Neural progenitor cell (in vitro differentiated cells): ENCODE results near the gene TVP23A. TPM values are rescaled to one million over a fixed set of nuclear protein-coding genes. Genes with fewer than 3 reads are reported as not detected.
A peak's percentile ranks its signal among the peaks of the same experiment; 100 is the strongest.

Source experiments
- DNase-seq: peaks from one replicate; pipeline ENCODE4 v3.0.0-alpha.2; 2016; ENCODE audit warnings: low spot score
- H2AFZ ChIP-seq: fragments of 200-600 bp; sonication (generic); replicated peaks from 2 replicates; pipeline ENCODE4 v1.6.1; 2016; ENCODE audit warnings: antibody characterized with exemption
- H3F3A ChIP-seq: fragments of 200-600 bp; sonication (generic); 2 replicates; pipeline ENCODE4 v1.6.1; 2016; ENCODE audit warnings: antibody characterized with exemption, low read depth
- H3K27ac ChIP-seq: fragments of 200-600 bp; sonication (generic); 2 replicates; pipeline ENCODE4 v1.5.1; 2016; ENCODE audit warnings: mild to moderate bottlenecking
- H3K27me3 ChIP-seq: fragments of 200-600 bp; sonication (generic); 2 replicates; pipeline ENCODE4 v1.6.1; 2016; ENCODE audit warnings: mild to moderate bottlenecking, moderate library complexity
- H3K36me3 ChIP-seq: fragments of 200-600 bp; sonication (generic); 2 replicates; pipeline ENCODE4 v1.5.1; 2016
- H3K4me1 ChIP-seq: fragments of 200-600 bp; sonication (generic); 2 replicates; pipeline ENCODE4 v1.6.1; 2016; ENCODE audit warnings: mixed run types
- H3K4me2 ChIP-seq: fragments of 200-600 bp; sonication (generic); 2 replicates; pipeline ENCODE4 v1.6.1; 2016
- H3K4me3 ChIP-seq: fragments of 200-600 bp; sonication (generic); 2 replicates; pipeline ENCODE4 v1.5.1; 2016
- H3K79me2 ChIP-seq: fragments of 200-600 bp; sonication (generic); 2 replicates; pipeline ENCODE4 v1.6.1; 2016; ENCODE audit warnings: low read depth
- H3K9ac ChIP-seq: fragments of 200-600 bp; sonication (generic); 2 replicates; pipeline ENCODE4 v1.6.1; 2016
- H3K9me3 ChIP-seq: fragments of 200-600 bp; sonication (generic); 2 replicates; pipeline ENCODE4 v1.5.1; 2016; ENCODE audit warnings: low read depth
- H4K20me1 ChIP-seq: fragments of 200-600 bp; sonication (generic); 2 replicates; pipeline ENCODE4 v1.6.1; 2016; ENCODE audit warnings: low read depth
- H3K27ac Mint-ChIP-seq: 3 replicates; pipeline ENCODE4 v1.8.0; 2021; ENCODE audit warnings: mixed read lengths
- H3K27me3 Mint-ChIP-seq: 2 replicates; pipeline ENCODE4 v1.8.0; 2022; ENCODE audit warnings: low read depth, mild to moderate bottlenecking, inconsistent platforms, moderate library complexity, mixed read lengths; ENCODE audit not compliant: insufficient read depth
- H3K36me3 Mint-ChIP-seq: 3 replicates; pipeline ENCODE4 v1.8.0; 2021; ENCODE audit warnings: mixed read lengths
- H3K4me1 Mint-ChIP-seq: 3 replicates; pipeline ENCODE4 v1.8.0; 2021; ENCODE audit warnings: mixed read lengths
- H3K4me3 Mint-ChIP-seq: 3 replicates; pipeline ENCODE4 v1.8.0; 2021; ENCODE audit warnings: mild to moderate bottlenecking, moderate library complexity, mixed read lengths
- H3K9me3 Mint-ChIP-seq: 3 replicates; pipeline ENCODE4 v1.8.0; 2020; ENCODE audit warnings: mixed read lengths
- EZH2 ChIP-seq: fragments of 200-600 bp; sonication (generic); IDR thresholded peaks from 2 replicates; pipeline ENCODE4 v1.6.1; 2017; ENCODE audit warnings: antibody characterized with exemption, mild to moderate bottlenecking, moderate library complexity
- EZH2phosphoT487 ChIP-seq: fragments of 200-600 bp; sonication (generic); IDR thresholded peaks from 2 replicates; pipeline ENCODE4 v1.6.1; 2017; ENCODE audit warnings: antibody characterized with exemption
- total RNA-seq: library from RNA; depleted of rRNA; stranded (reverse); fragments of >200 nt; gene quantifications from 2 replicates; pipeline ENCODE4 v1.2.3, GENCODE V29; 2015; ENCODE audit warnings: low replicate concordance
- TF ChIP-seq, protein P1 (sequence below): fragments of 200-600 bp; sonication (generic); IDR thresholded peaks from 2 replicates; pipeline ENCODE4 v1.5.1; 2017; ENCODE audit warnings: antibody characterized with exemption, mild to moderate bottlenecking

Gene TVP23A
- total RNA-seq: 3.5 and 4.6 TPM in 2 replicates

DNA sequence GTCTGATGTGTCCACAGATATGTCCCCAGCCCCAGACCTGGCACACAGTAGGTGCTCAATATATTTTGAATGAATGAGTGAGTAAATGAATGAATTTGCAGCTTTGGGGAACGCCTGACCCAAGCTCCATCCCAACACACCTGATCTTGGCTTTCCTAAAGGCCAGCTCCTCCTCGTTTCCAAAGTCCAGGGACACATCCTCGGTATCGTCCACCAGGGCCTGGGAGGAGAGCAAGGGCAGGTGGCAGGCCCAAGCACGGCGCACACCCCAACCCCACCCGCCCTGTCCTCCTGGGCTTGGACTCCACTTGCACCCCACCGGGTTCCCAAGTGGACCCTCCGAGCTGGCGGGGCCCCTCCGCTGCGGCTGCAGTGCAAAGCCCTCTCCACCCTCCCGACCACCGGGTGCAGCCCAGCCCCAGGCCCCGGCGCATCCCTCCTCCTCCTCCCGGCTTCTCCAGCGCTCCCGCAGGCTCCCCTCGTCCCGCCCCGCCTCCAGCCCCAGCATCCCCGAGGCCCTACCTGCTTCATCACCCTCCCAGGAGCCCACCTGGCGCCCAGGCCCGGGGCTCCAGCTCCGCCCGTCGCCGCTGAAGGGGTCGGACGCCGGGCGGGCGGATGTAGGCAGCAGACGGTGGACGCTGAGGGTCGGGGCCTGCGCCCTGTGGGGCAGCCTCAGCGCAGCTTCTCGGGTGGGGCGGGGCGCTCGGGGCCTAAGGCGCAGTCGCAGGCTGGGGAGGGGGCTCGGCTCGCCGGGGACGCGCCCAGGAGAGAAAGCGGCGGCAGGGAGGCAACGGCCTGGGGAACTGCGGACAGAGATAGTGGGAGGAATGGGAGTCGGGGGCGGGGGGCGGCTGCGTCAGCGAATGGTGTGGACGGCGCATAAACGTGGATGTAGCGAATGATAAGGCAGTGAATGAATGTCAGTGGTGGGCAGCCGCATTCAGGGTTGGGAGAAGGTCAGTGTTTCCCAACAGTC is at the start of gene TVP23A:
TSS of gene TVP23A (minus strand) at position 832 of the 979 bp plus-strand sequence. CDS start at position 531, 301 bp downstream.
- peak within 1 kb of the TSS; percentile 41 for H3K9ac ChIP-seq
- H3F3A ChIP-seq: peaks cover 10% of the 10 kb centered on the region
- no peaks in the 10 kb centered on the region for H3K79me2 ChIP-seq
- Mint-ChIP-seq H3K9me3 (no peaks in the 10 kb centered on the region), H3K27me3 (peaks cover 10% of the 10 kb centered on the region), H3K4me1 (no peaks in the 10 kb centered on the region), H3K36me3 (no peaks in the 10 kb centered on the region), H3K4me3 (peak within 1 kb of the TSS; percentile 80), H3K27ac (no peak within 1 kb of the TSS)
- no peaks in the 10 kb centered on the region for H3K4me1 ChIP-seq
- peak within 1 kb of the TSS; percentile 99 for H2AFZ ChIP-seq
- peak within 1 kb of the TSS; percentile 87 for H3K4me2 ChIP-seq
- no peaks in the 10 kb centered on the region for H3K9me3 ChIP-seq
- TF ChIP-seq EZH2phosphoT487 (no peak), EZH2 (peak; percentile 57)
- TF ChIP-seq, protein P1, sequence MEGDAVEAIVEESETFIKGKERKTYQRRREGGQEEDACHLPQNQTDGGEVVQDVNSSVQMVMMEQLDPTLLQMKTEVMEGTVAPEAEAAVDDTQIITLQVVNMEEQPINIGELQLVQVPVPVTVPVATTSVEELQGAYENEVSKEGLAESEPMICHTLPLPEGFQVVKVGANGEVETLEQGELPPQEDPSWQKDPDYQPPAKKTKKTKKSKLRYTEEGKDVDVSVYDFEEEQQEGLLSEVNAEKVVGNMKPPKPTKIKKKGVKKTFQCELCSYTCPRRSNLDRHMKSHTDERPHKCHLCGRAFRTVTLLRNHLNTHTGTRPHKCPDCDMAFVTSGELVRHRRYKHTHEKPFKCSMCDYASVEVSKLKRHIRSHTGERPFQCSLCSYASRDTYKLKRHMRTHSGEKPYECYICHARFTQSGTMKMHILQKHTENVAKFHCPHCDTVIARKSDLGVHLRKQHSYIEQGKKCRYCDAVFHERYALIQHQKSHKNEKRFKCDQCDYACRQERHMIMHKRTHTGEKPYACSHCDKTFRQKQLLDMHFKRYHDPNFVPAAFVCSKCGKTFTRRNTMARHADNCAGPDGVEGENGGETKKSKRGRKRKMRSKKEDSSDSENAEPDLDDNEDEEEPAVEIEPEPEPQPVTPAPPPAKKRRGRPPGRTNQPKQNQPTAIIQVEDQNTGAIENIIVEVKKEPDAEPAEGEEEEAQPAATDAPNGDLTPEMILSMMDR: no peak
- H3K27ac ChIP-seq: no peak within 1 kb of the TSS
- peak; percentile 80 for DNase-seq
- H4K20me1 ChIP-seq: no peaks in the 10 kb centered on the region
- H3K36me3 ChIP-seq: no peaks in the 10 kb centered on the region
- peaks cover 4% of the 10 kb centered on the region for H3K27me3 ChIP-seq
- H3K4me3 ChIP-seq: peak within 1 kb of the TSS; percentile 82

DNA sequence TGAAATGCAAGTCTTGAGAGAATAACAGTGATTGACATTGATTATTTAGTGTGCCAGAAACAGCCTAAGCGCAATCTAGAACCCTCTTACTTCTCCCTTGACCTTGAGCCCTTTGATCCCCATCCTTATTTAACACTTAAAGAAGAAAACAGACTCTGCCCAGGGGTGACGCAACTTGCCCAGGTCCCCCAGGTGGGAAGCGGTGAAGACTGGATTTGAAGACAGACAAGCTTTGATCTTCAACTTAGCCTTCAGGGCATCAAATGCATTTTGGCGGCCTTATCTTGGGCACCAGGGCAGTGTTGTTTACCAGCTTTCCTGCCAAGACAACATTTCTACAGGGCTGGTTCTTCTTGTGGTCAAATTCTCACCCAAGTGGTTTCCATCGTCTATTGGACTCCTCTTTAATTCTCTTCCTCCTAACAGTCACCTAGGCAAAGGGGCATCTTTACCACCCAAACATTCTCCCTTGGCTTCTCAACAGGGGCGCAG is 49.6 kb upstream of the TVP23A start:
- Histone ChIP-seq H3K36me3 (no peaks in the 10 kb centered on the region), H3K9ac (no peak overlapping the region), H3K4me3 (no peak overlapping the region), H3F3A (no peaks in the 10 kb centered on the region), H2AFZ (no peak overlapping the region), H3K4me2 (no peak overlapping the region), H4K20me1 (no peaks in the 10 kb centered on the region), H3K79me2 (no peaks in the 10 kb centered on the region), H3K27ac (no peak overlapping the region), H3K9me3 (no peaks in the 10 kb centered on the region), H3K4me1 (no peaks in the 10 kb centered on the region), H3K27me3 (peaks cover 6% of the 10 kb centered on the region)
- Mint-ChIP-seq H3K27me3 (peaks cover 4% of the 10 kb centered on the region), H3K4me3 (no peak overlapping the region), H3K36me3 (no peaks in the 10 kb centered on the region), H3K9me3 (no peaks in the 10 kb centered on the region), H3K4me1 (no peaks in the 10 kb centered on the region), H3K27ac (no peak overlapping the region)
- DNase-seq: no peak
- TF ChIP-seq, protein P1: no peak
- TF ChIP-seq EZH2phosphoT487 (no peak), EZH2 (no peak)

DNA sequence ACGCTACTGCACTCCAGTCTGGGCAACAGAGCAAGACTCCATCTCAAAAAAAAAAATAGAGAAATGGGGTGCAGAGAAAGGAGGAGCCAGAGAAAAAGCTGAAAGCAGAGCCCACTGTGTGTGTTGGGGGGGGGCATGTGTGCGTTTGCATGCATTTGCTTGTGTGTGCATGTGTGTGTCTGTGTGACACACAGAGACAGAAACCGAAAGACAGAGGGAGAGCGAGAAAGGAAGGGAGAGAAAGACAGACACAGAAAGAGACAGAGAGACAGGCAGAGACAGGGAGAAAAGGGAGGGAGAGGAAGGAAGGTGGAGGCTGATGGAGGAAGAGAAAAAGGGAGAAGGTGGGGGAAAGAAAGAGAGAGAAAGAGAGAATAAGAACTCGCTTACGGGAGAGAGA is 48.6 kb upstream of the TVP23A start:
- Mint-ChIP-seq H3K9me3 (no peaks in the 10 kb centered on the region), H3K36me3 (no peaks in the 10 kb centered on the region), H3K4me3 (no peak overlapping the region), H3K4me1 (no peaks in the 10 kb centered on the region), H3K27me3 (peaks cover 4% of the 10 kb centered on the region), H3K27ac (no peak overlapping the region)
- Histone ChIP-seq H3K27ac (no peak overlapping the region), H3K36me3 (no peaks in the 10 kb centered on the region), H3K4me1 (no peaks in the 10 kb centered on the region), H3F3A (no peaks in the 10 kb centered on the region), H3K79me2 (no peaks in the 10 kb centered on the region), H2AFZ (no peak overlapping the region), H3K27me3 (no peaks in the 10 kb centered on the region), H3K9ac (no peak overlapping the region), H3K4me2 (no peak overlapping the region), H3K9me3 (no peaks in the 10 kb centered on the region), H4K20me1 (no peaks in the 10 kb centered on the region), H3K4me3 (no peak overlapping the region)
- TF ChIP-seq EZH2 (no peak), EZH2phosphoT487 (no peak)
- TF ChIP-seq, protein P1: no peak
- DNase-seq: no peak
